IPS DF 4.7 (cell line): ENCODE results near the gene CENPX.
"Not testable (repeated sequence)": the region's sequence is repeated elsewhere in the genome, so short reads cannot be mapped to it uniquely, and the experiment has no call there.

Experiments used
- DNase-seq: peaks from one replicate; pipeline ENCODE4 v3.0.0-alpha.2; 2013; ENCODE audit warnings: low spot score; ENCODE audit errors: extremely low read depth

CENPX gene

GRCh38 chr17:82039695-82040299 lies 17.1 kb upstream of the CENPX start:
- DNase-seq: no peak

- DNase-seq: not testable (repeated sequence)
Measured at GRCh38 chr17:82038796-82039409, 16.2 kb upstream of the CENPX start.

DNA sequence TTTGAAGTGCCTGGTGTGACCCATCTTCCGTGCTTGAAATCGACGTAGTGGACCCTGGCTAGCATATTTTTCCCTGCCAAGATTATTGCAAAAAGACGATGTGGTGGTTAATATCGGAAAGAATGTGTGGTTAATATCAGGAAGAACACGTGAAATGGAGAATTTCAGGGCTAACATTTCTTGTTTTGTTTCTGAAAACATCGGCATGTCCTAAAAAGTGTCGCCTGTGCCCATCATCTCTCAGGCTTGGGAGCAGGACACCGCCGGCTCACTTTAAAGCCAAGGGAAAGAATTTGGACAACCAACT lies 15.2 kb upstream of the CENPX start:
- DNase-seq: no peak

DNA sequence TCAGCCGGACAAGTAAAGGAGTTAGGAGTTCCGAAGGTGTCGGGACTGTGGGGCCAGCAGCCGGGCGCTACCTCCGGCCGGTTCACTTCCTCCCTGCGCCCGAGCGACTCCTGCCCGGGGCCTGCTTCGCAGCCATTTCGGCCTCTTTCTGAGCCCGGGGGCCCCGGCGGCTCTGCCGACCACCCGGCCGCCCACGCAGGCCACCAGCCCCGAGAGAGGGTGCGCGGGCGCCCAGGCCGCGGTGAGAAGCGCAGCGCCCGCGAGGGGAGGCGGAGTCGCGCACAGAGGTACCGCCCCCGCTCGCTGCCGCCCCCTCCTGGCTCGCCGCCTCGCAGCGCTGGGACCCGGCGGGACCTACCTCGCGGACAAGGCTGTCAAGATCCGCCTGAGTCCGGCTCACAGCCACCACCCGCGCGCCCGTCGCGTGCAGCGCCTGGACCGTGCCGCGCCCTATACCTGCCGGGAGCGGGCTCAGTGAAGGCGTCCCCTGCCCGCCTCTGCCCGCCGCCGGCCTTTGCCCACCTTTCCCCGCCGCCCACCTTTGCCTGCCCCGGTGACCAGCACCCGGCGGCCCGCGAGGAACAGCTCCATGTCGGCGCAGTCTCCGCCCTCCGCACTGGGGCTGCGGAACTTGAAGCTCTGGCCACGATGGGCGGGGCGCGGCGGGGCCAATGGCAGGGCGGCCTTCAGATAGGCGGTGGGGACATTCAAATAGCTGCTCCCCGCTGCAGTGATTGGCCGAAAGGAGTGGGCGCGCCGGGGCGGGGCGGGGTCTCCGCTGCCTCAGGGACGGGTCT lies 14.6 kb upstream of the CENPX start, which contains the start of gene DCXR:
Gene DCXR, minus strand, starts transcription at position 606 of the 797 bp plus-strand sequence. Its CDS starts 15 bp downstream, at position 591.
- DNase-seq: no peak

GRCh38 chr17:82036634-82037091 lies 14.0 kb upstream of the CENPX start:
- DNase-seq: no peak

GRCh38 chr17:82035956-82036633 lies 13.4 kb upstream of the CENPX start:
- DNase-seq: no peak

GRCh38 chr17:82035488-82035887 lies 12.8 kb upstream of the CENPX start:
- no peak for DNase-seq

DNA sequence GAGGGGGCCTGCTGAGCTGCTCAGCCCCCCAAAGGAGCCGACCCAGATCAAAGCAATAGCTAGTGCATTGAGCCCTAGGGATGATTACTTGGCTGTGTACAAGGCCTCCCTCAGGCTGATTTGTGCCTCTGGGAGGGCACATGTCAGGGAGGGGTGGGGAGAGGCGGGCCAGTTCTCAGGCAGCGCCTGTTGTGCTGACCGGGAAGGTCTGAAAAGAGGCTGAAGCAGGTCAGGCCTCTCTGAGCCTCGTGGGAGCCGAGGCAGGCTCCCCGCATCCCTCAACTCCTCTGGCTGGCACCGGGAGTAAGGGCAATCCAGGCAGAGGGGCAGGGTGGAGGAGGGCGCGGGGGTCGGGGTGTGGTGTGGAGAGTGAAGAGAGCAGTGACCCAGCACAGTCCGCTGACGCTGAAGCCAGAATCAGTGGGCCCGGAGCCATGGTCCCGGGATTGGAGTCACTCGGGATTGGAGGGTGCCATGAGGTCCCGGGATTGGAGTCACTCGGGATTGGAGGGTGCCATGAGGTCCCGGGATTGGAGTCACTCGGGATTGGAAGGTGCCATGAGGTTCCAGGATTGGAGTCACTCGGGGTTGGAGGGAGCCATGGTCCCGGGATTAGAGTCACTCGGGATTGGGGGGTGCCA lies 11.8 kb upstream of the CENPX start:
- DNase-seq: no peak

DNA sequence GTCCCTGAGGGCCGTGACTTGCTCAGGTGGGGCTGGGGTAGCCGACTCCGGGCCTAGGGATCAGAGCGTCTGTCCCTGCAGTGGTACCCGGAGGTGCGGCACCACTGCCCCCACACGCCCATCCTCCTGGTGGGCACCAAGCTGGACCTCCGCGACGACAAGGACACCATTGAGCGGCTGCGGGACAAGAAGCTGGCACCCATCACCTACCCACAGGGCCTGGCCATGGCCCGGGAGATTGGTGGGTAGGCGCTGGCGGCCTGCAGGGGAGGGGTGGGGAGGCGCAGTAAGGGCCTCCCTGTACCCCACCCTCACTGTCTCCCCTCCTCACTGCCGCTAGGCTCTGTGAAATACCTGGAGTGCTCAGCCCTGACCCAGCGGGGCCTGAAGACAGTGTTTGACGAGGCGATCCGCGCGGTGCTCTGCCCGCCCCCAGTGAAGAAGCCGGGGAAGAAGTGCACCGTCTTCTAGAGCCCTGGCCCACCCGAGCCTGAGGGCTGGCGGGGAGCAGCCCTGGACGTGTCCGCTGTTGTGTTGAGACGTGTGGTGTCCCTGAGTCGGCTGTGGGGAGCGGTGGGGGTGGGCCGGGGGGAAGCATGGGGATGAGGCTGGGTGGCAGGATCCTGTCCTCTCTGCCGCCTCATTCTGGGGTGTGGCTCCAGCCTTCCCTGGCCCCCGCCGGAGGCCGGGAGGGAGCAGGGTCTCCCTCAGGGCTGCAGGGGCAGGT lies 10.8 kb upstream of the CENPX start:
- DNase-seq: no peak

GRCh38 chr17:82031885-82032627 lies 9.4 kb upstream of the CENPX start:
- no peak for DNase-seq

GRCh38 chr17:82031303-82031884 lies 8.7 kb upstream of the CENPX start, which contains the start of gene RAC3:
Gene RAC3, plus strand, starts transcription at chr17:82031678. Its CDS starts 84 bp downstream, at chr17:82031762.
- DNase-seq: no peak

- no peak for DNase-seq
Measured at GRCh38 chr17:82030470-82031302, 8.0 kb upstream of the CENPX start.

- no peak for DNase-seq
Measured at GRCh38 chr17:82029990-82030469, 7.4 kb upstream of the CENPX start.

- no peak for DNase-seq
Measured at GRCh38 chr17:82029391-82029790, 6.7 kb upstream of the CENPX start.

DNA sequence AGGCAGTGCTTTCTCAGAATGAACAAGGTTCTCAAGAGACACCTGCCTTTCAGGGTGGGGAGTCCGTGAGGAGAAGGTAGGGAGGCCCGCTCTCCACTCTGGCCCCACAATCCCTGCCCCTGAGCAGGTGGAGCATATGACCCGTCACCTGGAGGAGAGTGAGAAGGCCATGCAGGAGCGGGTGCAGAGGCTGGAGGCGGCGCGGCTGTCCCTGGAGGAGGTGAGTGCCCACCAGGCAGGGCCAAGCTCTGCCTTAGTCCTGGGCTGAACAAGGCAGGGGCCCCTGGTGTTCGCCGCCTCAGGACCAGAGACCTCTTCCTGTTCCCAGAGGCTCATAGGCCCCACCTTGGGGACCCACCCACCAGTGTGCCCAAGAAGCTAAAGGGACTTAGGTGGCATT lies 6.3 kb upstream of the CENPX start:
- DNase-seq: no peak

DNA sequence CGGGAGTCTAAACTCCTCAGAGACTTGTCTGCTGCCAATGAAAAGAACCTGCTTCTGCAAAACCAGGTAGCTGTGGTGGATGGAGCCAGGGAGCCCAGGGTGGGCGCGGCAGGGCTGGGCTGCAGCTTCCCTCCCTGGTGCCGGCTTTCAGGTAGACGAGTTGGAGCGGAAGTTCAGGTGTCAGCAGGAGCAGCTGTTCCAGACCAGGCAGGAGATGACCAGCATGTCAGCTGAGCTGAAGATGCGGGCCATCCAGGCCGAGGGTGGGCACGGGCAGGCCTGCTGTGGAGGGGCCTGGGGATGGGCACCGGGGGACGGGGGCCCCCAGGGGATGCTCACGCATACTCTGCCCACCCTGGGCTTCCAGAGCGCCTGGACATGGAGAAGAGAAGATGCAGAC lies 5.6 kb upstream of the CENPX start:
- no peak for DNase-seq

- no peak for DNase-seq
Measured at GRCh38 chr17:82025401-82026107, 2.9 kb upstream of the CENPX start.

DNA sequence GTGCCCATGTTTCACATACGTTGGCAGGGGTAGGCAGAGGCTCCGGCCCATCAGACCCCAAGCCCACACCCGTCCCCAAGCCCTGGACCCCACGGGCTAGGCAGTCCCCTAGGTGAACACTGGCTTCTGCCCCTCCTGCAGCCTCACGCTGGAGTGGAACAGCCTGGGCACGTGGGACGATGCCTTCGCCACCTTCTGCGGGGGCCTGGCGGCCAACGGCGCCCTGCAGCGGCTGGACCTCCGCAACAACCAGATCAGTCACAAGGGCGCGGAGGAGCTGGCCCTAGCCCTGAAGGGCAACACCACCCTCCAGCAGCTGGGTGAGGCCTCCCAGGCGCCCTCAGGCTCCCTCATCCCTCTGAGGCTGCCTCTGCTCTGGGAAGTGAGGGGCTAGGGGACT lies 2.2 kb upstream of the CENPX start:
- no peak for DNase-seq
